Sigmoid colon (tissue), 7 donors: ENCODE data around the gene PPFIBP1. TPM values are rescaled to one million over a fixed set of nuclear protein-coding genes. Genes with fewer than 3 reads are reported as not detected.

ENCODE experiments used
- DNase-seq: peaks from one replicate; pipeline ENCODE4 v3.0.0-alpha.2; 2019
- H3K27ac ChIP-seq, 4 donors: fragments of 200-600 bp; sonication (generic); one replicate each; pipeline ENCODE4 v1.5.1; 2016 to 2019; ENCODE audit warnings: mild to moderate bottlenecking in 1 of 4
- H3K27me3 ChIP-seq, 3 donors: fragments of 200-600 bp; sonication (generic); one replicate each; pipeline ENCODE4 v1.5.1; 2019; ENCODE audit warnings: mild to moderate bottlenecking in 1 of 3
- H3K36me3 ChIP-seq, 4 donors: fragments of 200-600 bp; sonication (generic); one replicate each; pipeline ENCODE4 v1.5.1; 2016 to 2019
- H3K4me1 ChIP-seq, 4 donors: fragments of 200-600 bp; sonication (generic); one replicate each; pipeline ENCODE4 v1.5.1; 2017 to 2019
- H3K4me3 ChIP-seq, 4 donors: fragments of 200-600 bp; sonication (generic); one replicate each; pipeline ENCODE4 v1.5.1; 2017 to 2019; ENCODE audit warnings: mild to moderate bottlenecking in 2 of 4, moderate library complexity in 1 of 4
- H3K9me3 ChIP-seq, 4 donors: fragments of 200-600 bp in 3 of 4; sonication (generic) in 3 of 4; one replicate each; pipeline versions ENCODE4 v1.5.1 to v1.6.1; 2013 to 2019
- CTCF ChIP-seq, 4 experiments: fragments of 450-650 bp in 3 of 4; fragments of 200-600 bp in 1 of 4; IDR thresholded peaks; one replicate each; pipeline ENCODE4 v1.5.1; 2016 to 2019; ENCODE audit warnings: antibody characterized with exemption in 4 of 4, mild to moderate bottlenecking in 3 of 4, moderate library complexity in 2 of 4
- EP300 ChIP-seq, 4 donors: sonication (generic); formaldehyde crosslinking; IDR thresholded peaks; one replicate each; pipeline ENCODE4 v1.6.1; 2017; ENCODE audit warnings: antibody characterized with exemption in 4 of 4
- POLR2A ChIP-seq, 2 donors: fragments of 450-650 bp; IDR thresholded peaks; one replicate each; pipeline ENCODE4 v1.6.1; 2016; ENCODE audit warnings: antibody characterized with exemption in 2 of 2, mild to moderate bottlenecking in 2 of 2, moderate library complexity in 2 of 2
- POLR2AphosphoS5 ChIP-seq, 4 donors: sonication (generic); formaldehyde crosslinking; IDR thresholded peaks; one replicate each; pipeline ENCODE4 v1.6.1; 2017; ENCODE audit warnings: antibody characterized with exemption in 4 of 4
- WGBS, 2 donors: extraction: QIAGEN DNeasy Blood & Tissue Kit; methylation state at CpG; one replicate each; pipeline ENCODE4 v1.1.7; 2013; 5-methylcytosine and 5-hydroxymethylcytosine counted together
- intact Hi-C: fragments of 100-400 bp; cut with DNase I; formaldehyde crosslinking; loops from one replicate; pipeline ENCODE4 v1.15.1; 2023
- polyA plus RNA-seq, 3 donors: library from polyadenylated mRNA; stranded (reverse); fragments of 200-250 nt; gene quantifications; one replicate each; pipeline ENCODE4 v1.2.3, GENCODE V29; 2013
- total RNA-seq, 4 donors: library from RNA; depleted of rRNA; stranded (reverse); fragments of >200 nt; gene quantifications; one replicate each; pipeline ENCODE4 v1.1.0, GENCODE V29; 2016
- donor health status: healthy with polysubstance abuse.
- donor health status: Bipolar disorder and iron deficiency.
- donor health status: healthy.

Gene PPFIBP1
- total and polyA plus RNA-seq, 7 donors, result 5.5 to 101 (median 65.3) TPM

GRCh38 chr12:27545665-27546064 lies 21.7 kb downstream of the PPFIBP1 start:
- H3K4me3 ChIP-seq, result no peak overlapping the region

GRCh38 chr12:27547592-27547991 lies 23.6 kb downstream of the PPFIBP1 start:
- peaks cover 0 to 76% (median 71%) of the 10 kb centered on the region in 4 donors for H3K4me1 ChIP-seq
- H3K27me3 ChIP-seq, result no peaks in the 10 kb centered on the region
- peak overlapping the region in 1 of 4 donors; percentile 8 for H3K27ac ChIP-seq
- TF ChIP-seq POLR2AphosphoS5 (IDR thresholded peaks at IDR 0.05) (no peak), CTCF (IDR thresholded peaks at IDR 0.05) (no peak), EP300 (IDR thresholded peaks at IDR 0.05) (no peak), POLR2A (IDR thresholded peaks at IDR 0.05) (no peak)
- no peak overlapping the region for H3K4me3 ChIP-seq
- no peaks in the 10 kb centered on the region for H3K9me3 ChIP-seq
- WGBS, 2 donors, result 87 to 93% methylated on average over 5 of the region's 5 CpGs
- no peaks in the 10 kb centered on the region for H3K36me3 ChIP-seq
- intact Hi-C loops, result no loop called here
- no peak for DNase-seq

More at GRCh38 chr12:27545665-27546064, 21.7 kb downstream of the PPFIBP1 start:
- TF ChIP-seq POLR2A (IDR thresholded peaks at IDR 0.05), result no peak
- TF ChIP-seq EP300 (IDR thresholded peaks at IDR 0.05), result no peak
- TF ChIP-seq POLR2AphosphoS5 (IDR thresholded peaks at IDR 0.05), result no peak
- no peak for TF ChIP-seq CTCF (IDR thresholded peaks at IDR 0.05)
- no peaks in the 10 kb centered on the region for H3K9me3 ChIP-seq
- no peak for DNase-seq
- intact Hi-C loops, result no loop called here
- H3K27ac ChIP-seq, result peak overlapping the region in 1 of 4 donors; percentile 19
- no peaks in the 10 kb centered on the region for H3K36me3 ChIP-seq
- H3K4me1 ChIP-seq, result peaks cover 0 to 71% (median 67%) of the 10 kb centered on the region in 4 donors
- WGBS, 2 donors, result 89 to 96% methylated on average over 9 of the region's 9 CpGs
- no peaks in the 10 kb centered on the region for H3K27me3 ChIP-seq

DNA sequence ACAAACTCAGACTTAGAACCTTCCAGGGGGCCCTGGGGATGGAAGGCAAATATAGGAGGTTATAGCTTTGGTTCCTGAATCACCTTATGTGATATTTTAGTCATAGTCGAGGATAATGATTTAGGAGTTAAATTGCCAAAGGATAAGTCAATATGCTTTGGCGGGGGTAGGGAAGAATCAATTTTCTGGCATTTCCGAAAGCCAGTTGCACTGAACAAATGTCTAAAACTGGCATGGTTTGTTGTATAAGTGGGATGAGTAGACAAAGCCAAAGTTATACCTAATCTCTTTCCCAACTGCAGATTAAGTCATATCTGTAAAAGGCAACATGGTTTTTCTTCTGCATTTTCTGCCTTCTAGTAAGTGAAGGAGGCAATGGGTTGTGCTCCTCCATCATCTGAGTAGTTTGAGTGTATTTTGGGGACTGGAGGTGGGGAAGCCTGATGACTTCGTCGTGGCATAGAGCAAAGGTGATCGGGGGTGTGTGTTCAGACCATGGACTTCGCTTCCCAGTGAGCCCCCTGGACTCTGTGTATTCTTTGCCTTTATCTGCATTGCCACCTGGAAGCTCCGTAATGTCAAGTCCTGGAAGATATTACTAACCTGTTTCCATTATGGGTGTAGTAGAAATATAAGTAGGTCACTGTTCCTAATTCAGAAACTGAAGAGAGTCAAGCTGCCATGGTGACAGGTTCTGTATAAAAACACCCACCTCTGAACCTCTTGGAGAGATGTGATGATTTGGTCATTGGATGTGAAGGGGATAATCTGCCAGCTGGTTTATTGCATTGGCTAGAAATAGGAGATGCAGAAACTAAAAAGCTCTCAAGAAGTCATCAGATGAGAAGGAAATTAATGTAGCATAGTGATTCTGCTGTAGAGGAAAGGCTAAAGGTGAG lies 24.5 kb downstream of the PPFIBP1 start:
- Histone ChIP-seq H3K36me3 (no peaks in the 10 kb centered on the region), H3K4me1 (peaks cover 0 to 76% (median 72%) of the 10 kb centered on the region in 4 donors), H3K9me3 (no peaks in the 10 kb centered on the region), H3K4me3 (no peak overlapping the region), H3K27me3 (no peaks in the 10 kb centered on the region), H3K27ac (peak overlapping the region; percentile 20 to 84 (median 72))
- intact Hi-C loops, result no loop called here
- 88 to 91% methylated on average over 8 of the region's 8 CpGs for WGBS, 2 donors
- TF ChIP-seq CTCF (IDR thresholded peaks at IDR 0.05), result no peak
- no peak for TF ChIP-seq POLR2A (IDR thresholded peaks at IDR 0.05)
- TF ChIP-seq POLR2AphosphoS5 (IDR thresholded peaks at IDR 0.05), result no peak
- TF ChIP-seq EP300 (IDR thresholded peaks at IDR 0.05), result no peak
- DNase-seq, result no peak

DNA sequence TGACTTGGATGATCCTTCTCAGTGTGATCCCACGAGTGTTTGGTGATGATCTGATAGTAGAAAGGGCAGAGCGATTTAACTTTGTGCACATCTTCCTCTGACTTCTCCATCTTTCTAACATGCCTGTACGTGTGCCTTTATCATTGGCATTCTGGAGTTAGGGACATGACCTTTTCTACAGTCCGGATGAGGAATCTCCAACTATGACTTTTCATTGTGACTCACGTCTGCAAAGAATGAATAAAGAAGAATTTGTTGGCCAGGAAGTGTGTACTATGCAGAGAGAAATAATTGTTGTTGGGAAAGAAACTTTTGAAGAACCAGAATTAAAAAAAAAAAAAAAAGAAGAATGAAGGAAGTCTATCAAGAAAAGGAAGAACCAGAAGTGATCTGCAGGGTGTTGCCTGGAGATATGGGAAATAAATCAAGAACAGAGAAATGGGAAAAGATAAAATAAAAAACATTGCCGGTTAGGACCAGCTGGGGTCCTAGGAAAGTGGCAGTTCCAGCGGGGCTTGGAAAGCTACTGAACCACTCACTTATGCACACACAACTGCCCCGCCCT lies 25.3 kb downstream of the PPFIBP1 start:
- TF ChIP-seq EP300 (IDR thresholded peaks at IDR 0.05) (no peak), POLR2AphosphoS5 (IDR thresholded peaks at IDR 0.05) (peak in 1 of 4 donors; percentile 30), CTCF (IDR thresholded peaks at IDR 0.05) (no peak), POLR2A (IDR thresholded peaks at IDR 0.05) (no peak)
- no peaks in the 10 kb centered on the region for H3K9me3 ChIP-seq
- DNase-seq, result no peak
- H3K27ac ChIP-seq, result peak overlapping the region; percentile 51 to 84 (median 72)
- no peaks in the 10 kb centered on the region for H3K36me3 ChIP-seq
- H3K4me1 ChIP-seq, result peaks cover 0 to 84% (median 79%) of the 10 kb centered on the region in 4 donors
- no peak overlapping the region for H3K4me3 ChIP-seq
- intact Hi-C loops, result no loop called here
- H3K27me3 ChIP-seq, result no peaks in the 10 kb centered on the region
- 40 to 48% methylated on average over 8 of the region's 8 CpGs for WGBS, 2 donors
